WTC11 (cell line): ENCODE data around the gene KIF24.
"Not testable (repeated sequence)": the region's sequence is repeated elsewhere in the genome, so short reads cannot be mapped to it uniquely, and the experiment has no call there.

Experiments
- CREB1 ChIP-seq: sonication (generic); formaldehyde crosslinking; IDR thresholded peaks from 2 replicates; pipeline ENCODE4 v1.8.0; 2023; ENCODE audit warnings: mild to moderate bottlenecking, missing genetic modification reagents
- CREM ChIP-seq: sonication (generic); formaldehyde crosslinking; IDR thresholded peaks from 2 replicates; pipeline ENCODE4 v1.8.1; 2022; ENCODE audit warnings: mild to moderate bottlenecking, missing genetic modification reagents, moderate library complexity
- CTCF ChIP-seq: fragments of 200-600 bp; IDR thresholded peaks from 2 replicates; pipeline ENCODE4 v1.8.0; 2022; ENCODE audit warnings: antibody characterized with exemption
- HMGXB4 ChIP-seq: sonication (generic); formaldehyde crosslinking; IDR thresholded peaks from 2 replicates; pipeline ENCODE4 v1.8.1; 2023; ENCODE audit warnings: mild to moderate bottlenecking, moderate library complexity, missing genetic modification reagents
- MAX ChIP-seq: sonication (generic); formaldehyde crosslinking; IDR thresholded peaks from 2 replicates; pipeline ENCODE4 v1.8.0; 2022; ENCODE audit warnings: mild to moderate bottlenecking, missing genetic modification reagents
- NR3C1 ChIP-seq: sonication (generic); formaldehyde crosslinking; conservative IDR thresholded peaks from 2 replicates; pipeline ENCODE4 v1.8.1; 2023; ENCODE audit warnings: low read depth, mild to moderate bottlenecking, missing genetic modification reagents
- TEAD4 ChIP-seq: sonication (generic); formaldehyde crosslinking; IDR thresholded peaks from 2 replicates; pipeline ENCODE4 v1.8.0; 2022; ENCODE audit warnings: mild to moderate bottlenecking, missing genetic modification reagents
- USF1 ChIP-seq: sonication (generic); formaldehyde crosslinking; IDR thresholded peaks from 2 replicates; pipeline ENCODE4 v1.8.0; 2022; ENCODE audit warnings: mild to moderate bottlenecking, missing genetic modification reagents
- ZBTB21 ChIP-seq: sonication (generic); formaldehyde crosslinking; IDR thresholded peaks from 2 replicates; pipeline ENCODE4 v1.8.1; 2023; ENCODE audit warnings: mild to moderate bottlenecking, missing genetic modification reagents, borderline replicate concordance
- ZBTB43 ChIP-seq: sonication (generic); formaldehyde crosslinking; IDR thresholded peaks from 2 replicates; pipeline ENCODE4 v1.8.1; 2023; ENCODE audit warnings: mild to moderate bottlenecking, missing genetic modification reagents
- TF ChIP-seq, protein P1 (sequence below): sonication (generic); formaldehyde crosslinking; IDR thresholded peaks from 2 replicates; pipeline ENCODE4 v1.8.1; 2023; ENCODE audit warnings: mild to moderate bottlenecking, missing genetic modification reagents, moderate library complexity
- TF ChIP-seq, protein P2 (sequence below): fragments of 250-450 bp; sonication (Bioruptor Pico); IDR thresholded peaks from 2 replicates; pipeline ENCODE4 v1.9.0; 2021; ENCODE audit warnings: mild to moderate bottlenecking, borderline replicate concordance

DNA sequence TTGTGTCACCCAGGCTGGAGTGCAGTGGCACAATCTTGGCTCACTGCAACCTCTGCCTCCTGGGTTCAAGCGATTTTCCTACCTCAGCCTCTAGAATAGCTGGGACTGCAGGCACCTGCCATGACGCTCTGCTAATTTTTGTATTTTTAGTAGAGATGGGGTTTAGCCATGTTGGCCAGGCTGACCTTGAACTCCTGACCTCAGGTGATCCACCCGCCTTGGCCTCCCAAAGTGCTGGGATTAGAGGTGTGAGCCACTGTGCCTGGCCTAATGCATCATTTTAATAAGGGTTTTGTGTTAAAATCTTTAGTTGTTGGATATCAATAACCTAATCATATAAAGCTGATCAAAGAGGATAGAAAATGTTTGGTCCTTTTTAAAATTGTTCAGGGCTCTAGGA is 20.8 kb downstream of the KIF24 start:
- not testable (repeated sequence) for TF ChIP-seq CTCF; MAX; HMGXB4 (CRISPR knock-in tag); CREM (CRISPR knock-in tag); ZBTB21; ZBTB43 (CRISPR knock-in tag); CREB1; USF1 (CRISPR knock-in tag); TEAD4 (CRISPR knock-in tag); NR3C1 (CRISPR knock-in tag)
- TF ChIP-seq, protein P1, sequence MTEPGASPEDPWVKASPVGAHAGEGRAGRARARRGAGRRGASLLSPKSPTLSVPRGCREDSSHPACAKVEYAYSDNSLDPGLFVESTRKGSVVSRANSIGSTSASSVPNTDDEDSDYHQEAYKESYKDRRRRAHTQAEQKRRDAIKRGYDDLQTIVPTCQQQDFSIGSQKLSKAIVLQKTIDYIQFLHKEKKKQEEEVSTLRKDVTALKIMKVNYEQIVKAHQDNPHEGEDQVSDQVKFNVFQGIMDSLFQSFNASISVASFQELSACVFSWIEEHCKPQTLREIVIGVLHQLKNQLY (CRISPR knock-in tag): not testable (repeated sequence)
- TF ChIP-seq, protein P2, sequence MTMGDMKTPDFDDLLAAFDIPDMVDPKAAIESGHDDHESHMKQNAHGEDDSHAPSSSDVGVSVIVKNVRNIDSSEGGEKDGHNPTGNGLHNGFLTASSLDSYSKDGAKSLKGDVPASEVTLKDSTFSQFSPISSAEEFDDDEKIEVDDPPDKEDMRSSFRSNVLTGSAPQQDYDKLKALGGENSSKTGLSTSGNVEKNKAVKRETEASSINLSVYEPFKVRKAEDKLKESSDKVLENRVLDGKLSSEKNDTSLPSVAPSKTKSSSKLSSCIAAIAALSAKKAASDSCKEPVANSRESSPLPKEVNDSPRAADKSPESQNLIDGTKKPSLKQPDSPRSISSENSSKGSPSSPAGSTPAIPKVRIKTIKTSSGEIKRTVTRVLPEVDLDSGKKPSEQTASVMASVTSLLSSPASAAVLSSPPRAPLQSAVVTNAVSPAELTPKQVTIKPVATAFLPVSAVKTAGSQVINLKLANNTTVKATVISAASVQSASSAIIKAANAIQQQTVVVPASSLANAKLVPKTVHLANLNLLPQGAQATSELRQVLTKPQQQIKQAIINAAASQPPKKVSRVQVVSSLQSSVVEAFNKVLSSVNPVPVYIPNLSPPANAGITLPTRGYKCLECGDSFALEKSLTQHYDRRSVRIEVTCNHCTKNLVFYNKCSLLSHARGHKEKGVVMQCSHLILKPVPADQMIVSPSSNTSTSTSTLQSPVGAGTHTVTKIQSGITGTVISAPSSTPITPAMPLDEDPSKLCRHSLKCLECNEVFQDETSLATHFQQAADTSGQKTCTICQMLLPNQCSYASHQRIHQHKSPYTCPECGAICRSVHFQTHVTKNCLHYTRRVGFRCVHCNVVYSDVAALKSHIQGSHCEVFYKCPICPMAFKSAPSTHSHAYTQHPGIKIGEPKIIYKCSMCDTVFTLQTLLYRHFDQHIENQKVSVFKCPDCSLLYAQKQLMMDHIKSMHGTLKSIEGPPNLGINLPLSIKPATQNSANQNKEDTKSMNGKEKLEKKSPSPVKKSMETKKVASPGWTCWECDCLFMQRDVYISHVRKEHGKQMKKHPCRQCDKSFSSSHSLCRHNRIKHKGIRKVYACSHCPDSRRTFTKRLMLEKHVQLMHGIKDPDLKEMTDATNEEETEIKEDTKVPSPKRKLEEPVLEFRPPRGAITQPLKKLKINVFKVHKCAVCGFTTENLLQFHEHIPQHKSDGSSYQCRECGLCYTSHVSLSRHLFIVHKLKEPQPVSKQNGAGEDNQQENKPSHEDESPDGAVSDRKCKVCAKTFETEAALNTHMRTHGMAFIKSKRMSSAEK: not testable (repeated sequence)
